GM18508 (cell line): ENCODE measurements around the gene ARHGEF38.
"Not testable (repeated sequence)": the region's sequence is repeated elsewhere in the genome, so short reads cannot be mapped to it uniquely, and the experiment has no call there.

Experiments
- ATAC-seq: cut with Tn5 transposase; IDR thresholded peaks from one replicate; pipeline ENCODE4 v1.9.1; 2021; ENCODE audit warnings: moderate number of reproducible peaks; ENCODE audit not compliant: insufficient read depth, unreplicated experiment

Gene ARHGEF38

DNA sequence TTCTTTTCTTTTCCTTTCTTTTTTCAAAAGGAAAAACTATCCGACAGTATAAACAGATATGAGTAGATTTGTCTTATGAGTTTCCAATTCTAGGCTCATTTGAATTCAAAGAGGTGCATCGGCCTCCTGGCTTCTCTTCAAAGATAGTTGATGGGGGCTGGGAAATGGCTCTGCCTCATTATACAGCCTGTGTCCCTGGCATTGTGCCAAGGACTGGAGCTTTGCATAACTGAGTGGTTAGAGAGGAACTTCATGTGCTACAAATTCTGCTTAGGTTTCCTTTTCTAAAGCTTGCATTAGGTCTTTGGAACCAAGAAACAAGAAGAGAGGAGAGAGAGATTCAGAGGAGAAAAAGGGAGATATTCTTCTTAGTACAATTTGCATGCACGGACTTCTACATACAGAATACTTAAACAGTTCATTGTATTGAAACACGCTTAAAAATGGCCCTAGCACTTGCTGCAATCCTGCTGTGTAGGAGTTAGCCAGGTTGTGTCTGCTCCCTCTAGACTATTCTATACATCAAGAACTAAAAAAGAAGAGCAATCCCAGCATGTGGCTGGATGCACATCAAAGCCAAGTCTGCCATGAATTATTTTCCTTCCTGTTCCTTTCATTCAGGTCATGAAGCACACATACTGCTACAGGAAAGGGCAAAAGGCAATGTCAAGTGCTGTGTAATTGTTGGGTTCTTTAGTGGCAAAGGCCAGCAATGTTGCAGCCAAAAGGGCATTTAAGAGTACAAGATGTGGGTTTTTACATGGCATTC lies 85.2 kb downstream of the ARHGEF38 start:
- ATAC-seq: no peak

DNA sequence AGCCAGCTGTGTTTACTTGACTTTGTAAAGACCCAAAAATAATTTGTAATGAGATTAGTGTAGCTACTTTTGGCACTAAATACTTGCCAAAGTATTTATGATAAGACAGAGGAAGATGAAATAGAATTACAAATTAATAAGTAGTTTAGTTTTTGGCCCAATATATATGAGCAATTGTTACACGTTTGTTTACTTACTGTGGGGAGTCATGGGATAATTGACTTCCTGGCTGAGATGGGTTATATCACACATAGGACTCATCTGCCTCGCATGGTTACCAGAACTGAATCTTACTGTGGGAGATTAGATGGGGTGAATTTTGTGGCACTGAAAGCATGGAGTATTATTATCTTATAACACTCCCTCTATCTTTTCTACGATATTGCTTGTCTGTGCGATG lies 89.4 kb downstream of the ARHGEF38 start:
- no peak for ATAC-seq

DNA sequence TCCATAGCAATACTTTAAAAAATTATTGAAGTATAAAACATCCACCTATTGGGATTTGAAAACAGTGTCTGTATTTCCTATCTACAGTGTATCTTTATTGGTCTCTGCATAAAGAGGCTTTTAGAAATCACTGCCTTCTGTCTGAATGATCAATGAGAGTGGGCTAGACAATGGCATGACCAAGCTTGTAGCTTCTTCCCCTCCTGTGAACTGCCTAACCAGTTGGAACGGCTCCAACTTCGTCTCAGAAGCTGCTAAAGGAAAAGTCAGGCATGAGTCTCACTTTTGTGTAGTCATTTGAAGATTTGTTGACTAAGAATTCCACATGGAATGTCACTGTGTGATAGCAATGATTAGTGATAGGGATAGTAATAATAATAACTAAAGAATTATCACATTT lies 91.8 kb downstream of the ARHGEF38 start:
- no peak for ATAC-seq

DNA sequence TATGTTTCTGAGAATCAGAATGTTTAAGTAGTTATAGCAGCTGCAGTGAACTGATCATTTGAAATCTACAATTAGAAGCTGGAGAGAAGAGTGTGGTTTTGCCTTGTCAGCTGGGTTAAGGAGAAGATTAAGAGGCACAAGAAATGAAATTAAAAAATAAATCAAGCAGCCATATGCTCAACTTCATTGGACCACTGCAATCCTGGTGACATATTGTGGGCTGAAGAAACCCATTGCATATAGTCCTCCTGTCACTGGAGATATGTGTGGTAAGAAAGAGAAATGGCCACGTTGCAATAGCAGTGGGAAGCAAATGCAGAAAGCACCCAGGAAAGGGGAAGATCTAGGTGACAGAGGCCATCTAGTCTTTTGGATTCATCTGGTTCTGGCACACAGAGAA lies 93.0 kb downstream of the ARHGEF38 start:
- no peak for ATAC-seq

DNA sequence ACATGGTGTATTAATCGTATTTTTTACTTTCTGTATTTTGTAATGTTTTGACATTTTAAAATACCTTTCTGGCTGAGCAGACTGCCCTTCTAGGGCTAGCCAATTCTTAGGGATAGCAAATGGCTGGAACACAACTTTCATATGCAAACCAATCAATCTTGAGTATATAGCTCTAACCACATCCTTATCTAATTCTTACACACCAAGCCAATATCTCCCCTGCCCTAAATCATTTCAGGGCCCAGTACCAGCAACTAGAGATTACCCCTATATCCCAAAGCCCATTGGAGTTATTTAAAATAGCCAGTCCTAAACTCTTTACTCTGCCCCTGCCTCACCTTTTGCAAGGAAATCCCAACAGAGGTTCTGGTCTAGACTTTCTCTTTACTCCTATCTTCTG lies 97.8 kb downstream of the ARHGEF38 start:
- no peak for ATAC-seq

DNA sequence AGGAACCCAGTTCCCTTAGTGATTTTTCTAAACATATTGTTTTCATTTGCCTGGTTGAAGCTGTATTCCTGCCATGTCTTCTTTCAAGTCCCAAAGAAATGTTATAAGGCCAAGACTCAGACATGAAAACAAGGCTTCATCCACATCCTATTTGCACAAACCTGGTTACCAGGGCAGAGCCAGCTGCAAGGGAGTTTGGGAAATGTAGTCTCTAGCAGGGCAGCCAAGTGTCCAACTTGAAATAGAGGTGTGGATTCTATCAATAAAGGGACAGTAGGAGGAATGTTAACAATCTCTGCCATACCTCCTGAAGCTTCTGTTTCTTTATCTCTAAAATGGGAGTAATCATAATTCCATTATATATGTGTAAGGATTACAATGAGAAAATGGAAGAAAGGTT lies 99.5 kb downstream of the ARHGEF38 start:
- ATAC-seq: no peak

DNA sequence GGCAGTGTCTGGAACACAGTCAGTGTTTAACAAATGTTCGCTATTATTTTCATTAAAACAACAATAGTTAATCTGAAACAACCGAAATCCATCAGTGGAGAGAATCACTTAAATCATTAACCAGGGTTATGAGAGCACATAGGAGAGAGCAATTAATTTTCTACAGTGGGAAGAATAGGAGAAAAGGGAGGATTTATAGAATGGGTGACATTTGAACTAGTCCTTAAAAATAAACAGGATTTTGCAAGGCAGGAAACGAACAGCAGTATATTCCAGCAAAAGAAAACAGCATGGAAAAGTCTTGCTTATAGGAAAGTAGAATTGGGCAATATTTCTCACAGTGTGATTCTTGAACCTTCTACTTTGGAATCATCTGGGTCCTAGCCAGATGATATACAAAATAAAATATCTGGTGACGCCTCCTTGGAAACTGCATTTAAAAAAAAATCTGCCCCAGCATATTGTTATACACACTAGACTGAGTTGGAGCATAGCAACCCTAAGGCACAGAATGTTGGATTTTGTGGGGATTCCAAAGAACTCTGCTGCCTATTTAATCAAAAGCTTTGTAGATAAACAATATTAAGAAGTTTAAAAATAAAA lies 100.0 kb downstream of the ARHGEF38 start:
- no peak for ATAC-seq

DNA sequence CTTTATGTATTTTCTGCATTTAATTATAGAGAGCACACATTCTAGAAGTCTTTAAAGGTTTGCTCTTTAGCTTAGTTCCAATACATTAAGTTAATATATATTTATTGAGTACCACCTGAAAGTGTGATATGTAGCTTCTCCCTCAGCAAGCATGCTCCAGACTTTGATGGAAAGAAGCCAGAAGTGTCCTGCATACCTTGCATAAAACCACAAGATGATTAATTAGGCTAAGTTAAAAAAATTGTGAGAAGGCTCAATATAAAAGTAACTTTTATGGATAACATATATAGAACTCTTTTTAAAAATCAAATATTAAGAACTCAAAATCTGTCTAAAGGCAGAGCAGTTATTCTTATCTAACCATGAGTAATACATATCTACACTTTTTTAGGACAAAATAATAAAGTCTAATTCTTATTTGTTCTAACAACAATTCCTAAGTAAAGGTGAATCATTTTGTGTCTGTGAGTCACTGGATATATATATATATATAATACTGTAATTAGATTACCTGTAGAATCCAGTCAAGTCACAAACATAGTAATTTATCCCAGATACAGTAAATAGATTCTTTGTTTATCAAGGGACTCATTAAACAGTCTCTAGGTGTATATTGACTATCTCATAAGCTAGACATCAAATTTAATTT lies 104.8 kb downstream of the ARHGEF38 start:
- ATAC-seq: no peak

DNA sequence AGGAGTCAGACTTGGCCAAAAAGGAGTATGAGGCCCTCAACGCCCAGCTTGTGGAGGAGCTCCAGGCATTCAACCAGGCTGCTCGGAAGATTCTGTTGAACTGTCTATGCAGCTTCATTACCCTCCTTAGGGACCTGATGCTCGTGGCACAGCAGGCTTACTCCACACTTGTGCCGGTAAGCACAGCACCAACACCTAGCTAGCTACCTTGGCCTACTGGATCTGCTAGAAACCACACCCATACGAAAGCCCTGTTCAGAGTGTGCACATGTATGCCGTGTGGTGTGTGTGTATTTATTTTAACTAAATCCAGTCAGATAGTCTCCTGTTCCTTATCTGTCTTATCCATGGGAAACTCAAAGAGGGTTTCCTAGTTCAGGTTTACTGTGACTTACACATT lies 106.8 kb downstream of the ARHGEF38 start:
- no peak for ATAC-seq

DNA sequence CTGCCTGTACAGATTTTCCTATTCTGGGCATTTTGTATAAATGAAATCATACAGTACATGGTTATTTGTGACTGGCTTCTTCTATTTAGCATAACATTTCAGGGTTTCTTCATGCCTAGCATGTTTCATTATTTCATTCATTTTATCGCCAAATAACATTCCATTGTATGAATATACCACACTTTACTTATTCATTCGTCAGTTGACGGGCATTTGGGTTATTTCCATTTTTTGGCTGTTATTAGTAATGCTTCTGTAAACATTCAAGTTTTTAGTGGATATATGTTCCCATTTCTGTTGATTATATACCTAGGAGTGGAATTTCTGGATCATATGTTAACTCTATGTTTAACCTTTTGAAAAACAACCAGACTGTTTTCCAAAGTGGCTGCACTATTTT lies 108.6 kb downstream of the ARHGEF38 start:
- ATAC-seq: no peak

DNA sequence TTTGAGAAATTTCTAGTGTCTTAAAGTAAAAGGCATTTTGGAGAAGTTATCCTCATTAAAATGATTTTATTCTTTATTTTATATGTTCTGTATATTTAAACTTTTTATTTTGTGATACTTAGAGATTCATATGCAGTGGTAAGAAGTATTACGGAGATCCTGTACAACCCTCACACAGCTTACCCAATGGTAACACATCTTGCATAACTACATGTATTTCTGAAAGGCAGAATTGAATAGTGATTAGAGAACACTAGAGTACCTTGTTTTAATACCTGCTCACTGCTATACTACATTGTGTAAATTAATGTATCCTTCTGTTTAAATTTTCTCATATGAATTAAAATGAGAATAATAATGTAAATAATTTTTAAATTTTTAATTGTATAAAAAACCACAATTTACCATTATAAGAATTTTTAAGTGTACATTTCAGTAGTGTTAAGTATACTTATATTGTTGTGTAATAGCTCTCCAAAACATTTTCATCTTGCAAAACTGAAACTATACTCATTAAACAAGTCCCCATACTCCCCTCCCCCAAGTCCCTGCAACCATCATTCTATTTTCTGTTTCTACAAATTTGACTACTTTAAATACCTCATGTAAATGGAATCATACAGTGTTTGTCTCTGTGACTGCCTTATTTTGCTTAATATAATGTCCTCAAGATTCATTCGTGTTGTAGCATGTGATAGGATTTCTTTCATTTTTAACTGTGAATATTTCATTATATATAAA lies 110.7 kb downstream of the ARHGEF38 start:
- no peak for ATAC-seq

DNA sequence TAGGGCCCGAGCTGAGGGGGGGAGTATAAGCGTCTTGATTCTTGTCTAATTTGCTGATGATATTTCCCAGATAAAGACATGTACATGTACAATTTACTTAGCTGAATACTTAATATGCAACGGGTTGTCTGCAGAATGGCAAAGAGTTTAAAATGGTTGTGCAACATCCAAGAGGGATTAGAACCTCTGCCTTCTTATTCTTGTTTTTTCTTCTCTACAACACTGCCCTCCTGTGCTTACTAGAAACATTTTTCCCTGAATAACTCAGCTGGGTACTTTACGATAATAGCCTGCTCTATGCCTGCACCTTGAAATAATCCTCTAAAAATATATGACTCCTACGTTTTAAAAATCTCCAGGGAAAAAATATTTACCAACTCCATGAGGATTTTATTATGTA lies 114.3 kb downstream of the ARHGEF38 start:
- ATAC-seq: no peak

DNA sequence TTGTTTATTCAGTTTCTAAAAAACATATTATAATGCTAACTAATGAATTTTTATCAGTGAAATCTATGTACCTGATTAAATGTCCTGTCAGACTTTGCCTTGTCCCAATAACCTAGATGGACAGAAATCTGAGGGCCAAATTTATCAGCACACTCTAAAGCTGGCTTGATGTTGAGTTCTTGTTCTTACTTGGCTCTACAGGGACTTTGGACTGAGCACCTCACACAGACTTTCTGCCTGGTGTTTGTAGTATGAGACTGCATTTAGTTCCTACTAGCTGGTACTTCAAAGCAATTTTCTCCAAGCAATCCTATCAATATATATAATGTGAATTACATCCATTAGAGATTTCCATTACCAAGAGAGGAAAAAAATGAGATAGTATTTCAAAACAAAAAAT lies 118.3 kb downstream of the ARHGEF38 start:
- ATAC-seq: no peak

DNA sequence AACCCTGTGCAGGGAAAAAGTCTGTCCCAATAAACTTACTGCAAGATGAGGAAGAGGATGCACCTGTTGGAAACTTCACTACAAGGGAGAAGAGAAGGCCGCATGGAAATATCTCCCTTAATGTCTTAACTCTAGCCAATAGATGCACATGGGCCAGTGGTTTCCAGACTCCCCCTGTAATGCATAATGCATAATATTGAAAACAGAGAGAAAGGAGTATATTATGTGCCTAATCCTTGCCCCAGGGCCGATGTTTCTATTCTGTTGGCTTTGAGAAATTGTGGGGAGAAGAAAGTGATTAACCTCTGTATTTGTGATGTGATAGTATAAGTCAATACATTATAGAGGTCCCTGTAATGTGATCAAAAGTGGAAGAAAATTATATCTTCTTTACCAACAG lies 118.9 kb downstream of the ARHGEF38 start:
- ATAC-seq: no peak

DNA sequence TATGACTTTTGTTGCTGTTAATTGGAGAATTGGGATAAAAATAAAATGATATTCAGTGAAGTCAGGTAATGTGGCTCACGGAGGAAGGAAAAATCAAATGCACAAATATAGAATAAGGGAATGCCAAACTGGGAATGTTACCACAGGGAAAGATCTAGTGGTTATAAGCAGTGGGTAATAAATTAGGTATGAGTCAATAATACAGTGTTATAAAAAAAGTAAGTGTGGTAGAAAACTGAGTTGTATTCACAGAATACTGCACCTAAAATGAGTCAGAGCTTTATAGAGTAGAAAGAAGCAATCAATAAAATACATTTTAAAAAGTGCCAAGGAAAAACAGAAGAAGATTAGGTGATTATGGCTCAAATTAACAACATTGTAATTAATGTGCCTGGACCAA lies 121.6 kb downstream of the ARHGEF38 start:
- ATAC-seq: no peak

DNA sequence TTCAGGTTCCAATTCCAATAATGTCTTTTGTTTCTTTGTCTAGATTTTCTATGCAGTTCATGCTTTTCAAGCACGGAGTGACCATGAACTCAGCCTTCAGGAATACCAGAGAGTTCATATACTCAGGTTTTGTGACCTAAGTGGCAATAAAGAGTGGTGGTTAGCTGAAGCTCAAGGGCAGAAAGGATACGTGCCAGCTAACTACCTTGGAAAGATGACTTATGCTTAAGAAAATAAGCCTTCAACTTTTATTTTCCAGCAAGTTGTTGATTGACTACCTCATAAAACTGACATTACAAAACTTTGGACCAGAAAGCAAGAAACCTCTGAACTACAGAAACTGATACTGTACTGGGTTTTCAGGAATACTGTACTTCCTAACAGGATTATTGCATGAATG lies 125.3 kb downstream of the ARHGEF38 start:
- no peak for ATAC-seq

DNA sequence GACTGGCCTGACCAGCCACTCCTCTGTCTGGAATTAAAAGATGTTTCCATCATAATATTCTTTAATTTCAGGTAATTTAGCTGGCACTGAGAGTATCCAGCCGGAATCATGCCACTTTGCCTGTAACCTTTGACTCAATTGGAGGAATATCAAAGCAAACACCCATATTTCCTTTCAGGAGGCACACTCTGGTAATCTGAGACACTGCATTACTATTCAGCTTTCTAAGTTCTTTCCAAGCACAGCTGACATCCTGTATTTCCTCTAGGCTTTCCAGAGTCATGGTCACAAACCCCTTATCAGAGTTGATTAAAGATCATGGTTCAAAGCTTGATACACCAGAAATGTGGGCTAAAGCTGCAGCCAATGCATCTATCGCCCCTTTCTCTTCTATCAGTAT lies 126.8 kb downstream of the ARHGEF38 start:
- no peak for ATAC-seq

DNA sequence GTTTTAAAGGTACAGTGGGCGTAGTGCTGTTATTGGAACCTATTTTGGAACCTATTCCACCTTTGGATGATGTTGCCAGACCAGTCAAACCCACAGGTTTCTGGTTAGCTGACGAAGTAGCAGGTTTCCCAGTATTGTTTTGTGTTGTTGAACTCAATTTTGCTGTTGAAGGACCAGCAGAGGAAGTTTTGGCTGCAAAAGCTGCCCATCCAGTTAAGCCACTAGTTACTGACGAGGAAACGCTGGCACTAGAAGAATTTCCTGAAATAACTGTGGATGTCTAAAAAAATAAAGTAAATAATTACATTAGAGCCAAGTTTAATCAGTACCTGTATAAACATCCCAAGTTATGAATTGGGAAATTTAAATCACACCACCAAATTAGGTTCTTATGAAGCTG lies 130.6 kb downstream of the ARHGEF38 start:
- no peak for ATAC-seq

DNA sequence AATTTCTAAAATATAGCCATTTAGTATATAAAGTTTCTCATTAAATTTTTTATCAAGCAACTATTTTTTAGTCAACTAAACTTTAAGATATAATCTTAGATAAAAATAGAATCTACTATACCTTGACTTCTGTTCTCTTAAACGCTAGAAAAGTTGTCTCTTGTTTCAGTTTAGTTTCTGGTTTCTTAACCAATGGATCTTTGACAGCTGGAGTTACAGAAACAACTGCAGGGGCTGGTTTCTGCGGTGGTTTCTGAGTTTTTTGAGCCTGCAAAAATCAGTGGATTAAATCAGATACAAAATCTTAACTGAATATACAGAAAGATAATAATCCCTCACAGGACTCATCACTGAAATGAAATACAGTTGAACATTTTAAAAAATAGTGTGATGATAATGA lies 134.2 kb downstream of the ARHGEF38 start:
- no peak for ATAC-seq

DNA sequence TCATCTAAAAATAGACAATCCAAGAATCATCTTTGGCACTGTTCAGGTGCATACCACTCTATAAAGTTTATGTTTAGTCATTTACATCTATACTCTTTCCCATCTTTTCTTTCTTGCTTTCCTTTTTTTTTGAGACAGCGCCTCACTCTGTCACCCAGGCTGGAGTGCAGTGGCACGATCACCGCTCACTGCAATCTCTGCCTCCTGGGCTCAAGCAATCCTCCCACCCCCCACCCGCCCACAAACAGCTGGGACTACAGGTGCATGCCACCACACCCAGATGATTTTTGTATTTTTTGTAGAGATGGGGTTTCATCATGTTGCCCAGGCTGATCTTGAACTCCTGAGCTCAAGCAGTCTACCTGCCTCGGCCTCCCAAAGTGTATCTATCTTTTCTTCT lies 142.4 kb downstream of the ARHGEF38 start:
- ATAC-seq: not testable (repeated sequence)

DNA sequence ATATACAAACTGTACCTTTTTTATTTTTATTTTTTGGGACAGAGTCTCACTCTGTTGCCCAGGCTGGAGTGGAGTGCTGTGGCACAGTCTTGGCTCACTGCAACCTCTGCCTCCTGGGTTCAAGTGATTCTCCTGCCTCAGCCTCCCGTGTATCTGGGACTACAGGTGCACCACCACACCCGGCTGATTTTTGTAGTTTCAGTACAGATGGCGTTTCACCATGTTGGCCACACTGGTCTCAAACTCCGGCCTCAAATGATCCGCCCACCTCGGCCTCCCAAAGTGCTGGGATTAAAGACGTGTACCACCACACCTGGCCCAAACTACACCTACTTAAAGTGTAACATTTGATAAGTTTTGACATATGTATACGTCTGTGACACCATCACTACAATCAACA lies 143.4 kb downstream of the ARHGEF38 start:
- ATAC-seq: not testable (repeated sequence)
